ENCODE results near the gene PROP1.

- TF ChIP-seq CTCF (IDR thresholded peaks at IDR 0.05) (no peak), POLR2A (IDR thresholded peaks at IDR 0.05) (no peak)
Measured at GRCh38 chr5:177983763-177984583, 12.1 kb downstream of the PROP1 start.
